WTC11 (cell line): ENCODE data around the gene CDK3. TPM values are rescaled to one million over a fixed set of nuclear protein-coding genes. Genes with fewer than 3 reads are reported as not detected.

Experiments used
- ATAC-seq: fragments of 200-7000 bp; cut with Tn5 transposase; 2 replicates; pipeline ENCODE4 v1.10.0; 2021; ENCODE audit warnings: mild to moderate bottlenecking, moderate library complexity
- CTCF ChIA-PET: fragments of 300-600 bp; sonication (Branson Sonifier 250); formaldehyde crosslinking; loops from one replicate; lab custom pipeline; 2021; ENCODE audit warnings: antibody characterized with exemption; lab: Charles Lee
- POLR2A ChIA-PET: fragments of 350-600 bp; sonication (Branson Sonifier 250); formaldehyde crosslinking; loops from one replicate; lab custom pipeline; 2021; ENCODE audit warnings: antibody characterized with exemption; lab: Charles Lee
- DNase-seq: peaks from one replicate; pipeline ENCODE4 v3.0.0; 2021; ENCODE audit warnings: low spot score
- H3K27ac Mint-ChIP-seq: 2 replicates; pipeline ENCODE4 v1.8.0; 2021; ENCODE audit warnings: mixed read lengths
- H3K27me3 Mint-ChIP-seq: 2 replicates; pipeline ENCODE4 v1.8.0; 2021; ENCODE audit warnings: low read depth, mild to moderate bottlenecking, moderate library complexity, mixed read lengths
- H3K36me3 Mint-ChIP-seq: 2 replicates; pipeline ENCODE4 v1.8.0; 2021; ENCODE audit warnings: mixed read lengths
- H3K4me1 Mint-ChIP-seq: 2 replicates; pipeline ENCODE4 v1.8.0; 2022; ENCODE audit warnings: mixed read lengths
- H3K4me3 Mint-ChIP-seq: 2 replicates; pipeline ENCODE4 v1.8.0; 2021; ENCODE audit warnings: mild to moderate bottlenecking, moderate library complexity, mixed read lengths
- H3K9me3 Mint-ChIP-seq: 2 replicates; pipeline ENCODE4 v1.8.0; 2021; ENCODE audit warnings: mixed read lengths
- FOXJ3 ChIP-seq: sonication (generic); formaldehyde crosslinking; IDR thresholded peaks from 2 replicates; pipeline ENCODE4 v1.9.0; 2021; ENCODE audit warnings: missing genetic modification reagents, mild to moderate bottlenecking, borderline replicate concordance
- FOXK1 ChIP-seq: sonication (generic); formaldehyde crosslinking; IDR thresholded peaks from 2 replicates; pipeline ENCODE4 v1.8.0; 2022; ENCODE audit warnings: mild to moderate bottlenecking, moderate library complexity, missing genetic modification reagents
- GRHL2 ChIP-seq: fragments of 250-450 bp; sonication (Bioruptor Pico); IDR thresholded peaks from 2 replicates; pipeline ENCODE4 v1.8.0; 2022; ENCODE audit warnings: mild to moderate bottlenecking, moderate library complexity; ENCODE audit not compliant: insufficient replicate concordance, severe bottlenecking
- NFYB ChIP-seq: sonication (generic); formaldehyde crosslinking; conservative IDR thresholded peaks from 2 replicates; pipeline ENCODE4 v1.8.0; 2022; ENCODE audit warnings: low read depth, missing genetic modification reagents
- SOX15 ChIP-seq: fragments of 250-450 bp; sonication (Bioruptor Pico); IDR thresholded peaks from 2 replicates; pipeline ENCODE4 v1.9.0; 2021; ENCODE audit warnings: mild to moderate bottlenecking
- TEAD4 ChIP-seq: sonication (generic); formaldehyde crosslinking; IDR thresholded peaks from 2 replicates; pipeline ENCODE4 v1.8.0; 2022; ENCODE audit warnings: mild to moderate bottlenecking, missing genetic modification reagents
- total RNA-seq: library from RNA; stranded (reverse); gene quantifications from 3 replicates; pipeline ENCODE4 v1.2.3, GENCODE V29; 2021
- TF ChIP-seq, protein P1 (sequence below): sonication (generic); formaldehyde crosslinking; conservative IDR thresholded peaks from 2 replicates; pipeline ENCODE4 v1.8.1; 2023; ENCODE audit warnings: mild to moderate bottlenecking, low read depth, missing genetic modification reagents, moderate library complexity
- TF ChIP-seq, protein P2 (sequence below): sonication (generic); formaldehyde crosslinking; IDR thresholded peaks from 2 replicates; pipeline ENCODE4 v1.8.1; 2022; ENCODE audit warnings: low read depth, missing genetic modification reagents, borderline replicate concordance
- TF ChIP-seq, protein P3 (sequence below): fragments of 250-450 bp; sonication (Bioruptor Pico); IDR thresholded peaks from 2 replicates; pipeline ENCODE4 v1.9.0; 2021; ENCODE audit warnings: mild to moderate bottlenecking
- TF ChIP-seq, protein P4 (sequence below): sonication (generic); formaldehyde crosslinking; IDR thresholded peaks from 2 replicates; pipeline ENCODE4 v1.8.1; 2023; ENCODE audit warnings: mild to moderate bottlenecking, missing genetic modification reagents
- TF ChIP-seq, protein P5 (sequence below): sonication (generic); formaldehyde crosslinking; IDR thresholded peaks from 2 replicates; pipeline ENCODE4 v1.8.1; 2023; ENCODE audit warnings: mild to moderate bottlenecking, moderate library complexity, missing genetic modification reagents
- TF ChIP-seq, protein P6 (sequence below): fragments of 250-450 bp; sonication (Bioruptor Pico); conservative IDR thresholded peaks from 2 replicates; pipeline ENCODE4 v1.9.0; 2021; ENCODE audit warnings: mild to moderate bottlenecking
- TF ChIP-seq, protein P7 (sequence below): sonication (generic); formaldehyde crosslinking; IDR thresholded peaks from 2 replicates; pipeline ENCODE4 v1.8.1; 2023; ENCODE audit warnings: mild to moderate bottlenecking, missing genetic modification reagents

CDK3 gene
- total RNA-seq, 1 experiment from 2014 or later = 9.5 TPM

DNA sequence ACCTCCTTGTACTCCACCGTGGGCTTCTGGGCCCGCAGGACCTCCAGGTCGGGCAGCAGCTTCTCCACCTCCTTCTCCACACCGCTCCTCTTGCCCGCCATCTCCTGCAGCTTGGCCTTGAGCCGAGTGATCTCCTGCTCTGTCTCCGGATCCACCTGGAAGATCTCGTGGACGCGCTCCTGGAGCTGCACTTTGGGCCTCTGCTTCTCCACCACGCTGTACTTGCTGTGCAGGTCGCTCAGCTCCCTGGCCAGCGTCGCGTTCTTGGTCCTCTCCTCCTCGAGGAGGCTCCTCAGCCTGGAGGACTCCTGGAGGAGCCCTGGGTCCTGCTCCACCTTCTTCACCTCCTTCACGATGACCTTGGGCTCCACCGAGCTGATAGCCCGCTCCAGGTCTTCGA is 8.8 kb downstream of the CDK3 start (continued):
- TF ChIP-seq, protein P1, sequence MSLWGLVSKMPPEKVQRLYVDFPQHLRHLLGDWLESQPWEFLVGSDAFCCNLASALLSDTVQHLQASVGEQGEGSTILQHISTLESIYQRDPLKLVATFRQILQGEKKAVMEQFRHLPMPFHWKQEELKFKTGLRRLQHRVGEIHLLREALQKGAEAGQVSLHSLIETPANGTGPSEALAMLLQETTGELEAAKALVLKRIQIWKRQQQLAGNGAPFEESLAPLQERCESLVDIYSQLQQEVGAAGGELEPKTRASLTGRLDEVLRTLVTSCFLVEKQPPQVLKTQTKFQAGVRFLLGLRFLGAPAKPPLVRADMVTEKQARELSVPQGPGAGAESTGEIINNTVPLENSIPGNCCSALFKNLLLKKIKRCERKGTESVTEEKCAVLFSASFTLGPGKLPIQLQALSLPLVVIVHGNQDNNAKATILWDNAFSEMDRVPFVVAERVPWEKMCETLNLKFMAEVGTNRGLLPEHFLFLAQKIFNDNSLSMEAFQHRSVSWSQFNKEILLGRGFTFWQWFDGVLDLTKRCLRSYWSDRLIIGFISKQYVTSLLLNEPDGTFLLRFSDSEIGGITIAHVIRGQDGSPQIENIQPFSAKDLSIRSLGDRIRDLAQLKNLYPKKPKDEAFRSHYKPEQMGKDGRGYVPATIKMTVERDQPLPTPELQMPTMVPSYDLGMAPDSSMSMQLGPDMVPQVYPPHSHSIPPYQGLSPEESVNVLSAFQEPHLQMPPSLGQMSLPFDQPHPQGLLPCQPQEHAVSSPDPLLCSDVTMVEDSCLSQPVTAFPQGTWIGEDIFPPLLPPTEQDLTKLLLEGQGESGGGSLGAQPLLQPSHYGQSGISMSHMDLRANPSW (CRISPR knock-in tag) = no peak
- TF ChIP-seq, protein P2, sequence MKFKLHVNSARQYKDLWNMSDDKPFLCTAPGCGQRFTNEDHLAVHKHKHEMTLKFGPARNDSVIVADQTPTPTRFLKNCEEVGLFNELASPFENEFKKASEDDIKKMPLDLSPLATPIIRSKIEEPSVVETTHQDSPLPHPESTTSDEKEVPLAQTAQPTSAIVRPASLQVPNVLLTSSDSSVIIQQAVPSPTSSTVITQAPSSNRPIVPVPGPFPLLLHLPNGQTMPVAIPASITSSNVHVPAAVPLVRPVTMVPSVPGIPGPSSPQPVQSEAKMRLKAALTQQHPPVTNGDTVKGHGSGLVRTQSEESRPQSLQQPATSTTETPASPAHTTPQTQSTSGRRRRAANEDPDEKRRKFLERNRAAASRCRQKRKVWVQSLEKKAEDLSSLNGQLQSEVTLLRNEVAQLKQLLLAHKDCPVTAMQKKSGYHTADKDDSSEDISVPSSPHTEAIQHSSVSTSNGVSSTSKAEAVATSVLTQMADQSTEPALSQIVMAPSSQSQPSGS = no peak
- TF ChIP-seq, protein P3, sequence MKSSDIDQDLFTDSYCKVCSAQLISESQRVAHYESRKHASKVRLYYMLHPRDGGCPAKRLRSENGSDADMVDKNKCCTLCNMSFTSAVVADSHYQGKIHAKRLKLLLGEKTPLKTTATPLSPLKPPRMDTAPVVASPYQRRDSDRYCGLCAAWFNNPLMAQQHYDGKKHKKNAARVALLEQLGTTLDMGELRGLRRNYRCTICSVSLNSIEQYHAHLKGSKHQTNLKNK (CRISPR knock-in tag) = no peak
- TF ChIP-seq, protein P4, sequence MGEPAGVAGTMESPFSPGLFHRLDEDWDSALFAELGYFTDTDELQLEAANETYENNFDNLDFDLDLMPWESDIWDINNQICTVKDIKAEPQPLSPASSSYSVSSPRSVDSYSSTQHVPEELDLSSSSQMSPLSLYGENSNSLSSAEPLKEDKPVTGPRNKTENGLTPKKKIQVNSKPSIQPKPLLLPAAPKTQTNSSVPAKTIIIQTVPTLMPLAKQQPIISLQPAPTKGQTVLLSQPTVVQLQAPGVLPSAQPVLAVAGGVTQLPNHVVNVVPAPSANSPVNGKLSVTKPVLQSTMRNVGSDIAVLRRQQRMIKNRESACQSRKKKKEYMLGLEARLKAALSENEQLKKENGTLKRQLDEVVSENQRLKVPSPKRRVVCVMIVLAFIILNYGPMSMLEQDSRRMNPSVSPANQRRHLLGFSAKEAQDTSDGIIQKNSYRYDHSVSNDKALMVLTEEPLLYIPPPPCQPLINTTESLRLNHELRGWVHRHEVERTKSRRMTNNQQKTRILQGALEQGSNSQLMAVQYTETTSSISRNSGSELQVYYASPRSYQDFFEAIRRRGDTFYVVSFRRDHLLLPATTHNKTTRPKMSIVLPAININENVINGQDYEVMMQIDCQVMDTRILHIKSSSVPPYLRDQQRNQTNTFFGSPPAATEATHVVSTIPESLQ = no peak
- no peak for TF ChIP-seq NFYB (CRISPR knock-in tag)
- TF ChIP-seq, protein P5, sequence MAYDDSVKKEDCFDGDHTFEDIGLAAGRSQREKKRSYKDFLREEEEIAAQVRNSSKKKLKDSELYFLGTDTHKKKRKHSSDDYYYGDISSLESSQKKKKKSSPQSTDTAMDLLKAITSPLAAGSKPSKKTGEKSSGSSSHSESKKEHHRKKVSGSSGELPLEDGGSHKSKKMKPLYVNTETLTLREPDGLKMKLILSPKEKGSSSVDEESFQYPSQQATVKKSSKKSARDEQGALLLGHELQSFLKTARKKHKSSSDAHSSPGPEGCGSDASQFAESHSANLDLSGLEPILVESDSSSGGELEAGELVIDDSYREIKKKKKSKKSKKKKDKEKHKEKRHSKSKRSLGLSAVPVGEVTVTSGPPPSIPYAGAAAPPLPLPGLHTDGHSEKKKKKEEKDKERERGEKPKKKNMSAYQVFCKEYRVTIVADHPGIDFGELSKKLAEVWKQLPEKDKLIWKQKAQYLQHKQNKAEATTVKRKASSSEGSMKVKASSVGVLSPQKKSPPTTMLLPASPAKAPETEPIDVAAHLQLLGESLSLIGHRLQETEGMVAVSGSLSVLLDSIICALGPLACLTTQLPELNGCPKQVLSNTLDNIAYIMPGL (CRISPR knock-in tag) = no peak

DNA sequence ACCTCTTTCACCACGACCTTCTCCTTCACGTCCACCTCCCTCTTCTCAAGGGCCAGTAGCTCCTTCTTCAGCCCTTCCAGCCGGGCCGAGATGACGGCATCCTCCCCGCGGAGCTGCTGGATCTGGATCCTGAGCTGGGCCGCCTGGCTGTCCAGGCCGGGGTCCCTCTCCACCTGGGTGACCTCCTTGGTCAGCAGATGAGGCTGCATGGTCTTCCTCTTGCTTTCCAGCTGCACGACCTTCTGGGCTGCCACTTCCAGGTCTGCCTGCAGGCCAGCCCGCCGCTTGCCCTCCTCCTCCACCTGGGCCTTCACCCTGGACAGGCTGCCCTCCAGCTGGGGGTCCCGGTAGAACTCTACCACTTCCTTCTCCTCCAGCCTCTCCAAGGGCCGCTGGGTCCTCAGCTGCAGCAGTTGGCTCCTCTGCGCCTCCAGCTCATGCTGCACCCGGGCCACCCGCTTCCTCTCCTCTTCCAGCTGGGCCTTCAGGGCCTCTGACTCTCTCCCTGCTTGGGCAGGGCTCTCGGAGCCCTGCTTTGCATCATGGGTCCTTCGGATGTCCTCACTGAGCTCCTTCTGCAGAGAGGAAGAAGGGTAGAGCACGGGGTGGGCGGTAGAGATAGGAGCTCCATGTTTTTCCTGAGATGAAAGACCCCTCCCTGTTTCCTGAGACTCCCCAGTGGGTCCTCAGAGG is 9.5 kb downstream of the CDK3 start:
- Mint-ChIP-seq H3K36me3 (no peaks in the 10 kb centered on the region), H3K27ac (no peak overlapping the region), H3K9me3 (peaks cover 6% of the 10 kb centered on the region; the same call in 1 of the 2 replicates), H3K4me3 (no peak overlapping the region), H3K4me1 (0 out of 2 replicates have a peak, but pooled peaks cover 2% of the 10 kb centered on the region), H3K27me3 (no peaks in the 10 kb centered on the region)
- DNase-seq (no peak), ATAC-seq (no peak)
- ChIA-PET POLR2A (interaction anchor here (0.7 kb wide), 1 partner anchor 224 kb away, joined by 3 read pairs; no protein-coding TSS in a partner anchor), CTCF (interaction anchor here (1.0 to 7.6 kb wide), 7 partner anchors 11 to 270 kb away, joined by 3 to 112 read pairs (median 7); partner anchors contain the start of genes CDK3 and MRPL38)
- TF ChIP-seq TEAD4 (CRISPR knock-in tag) (no peak), GRHL2 (CRISPR knock-in tag) (no peak), FOXJ3 (CRISPR knock-in tag) (no peak), SOX15 (CRISPR knock-in tag) (no peak), FOXK1 (CRISPR knock-in tag) (no peak)
- TF ChIP-seq, protein P6, sequence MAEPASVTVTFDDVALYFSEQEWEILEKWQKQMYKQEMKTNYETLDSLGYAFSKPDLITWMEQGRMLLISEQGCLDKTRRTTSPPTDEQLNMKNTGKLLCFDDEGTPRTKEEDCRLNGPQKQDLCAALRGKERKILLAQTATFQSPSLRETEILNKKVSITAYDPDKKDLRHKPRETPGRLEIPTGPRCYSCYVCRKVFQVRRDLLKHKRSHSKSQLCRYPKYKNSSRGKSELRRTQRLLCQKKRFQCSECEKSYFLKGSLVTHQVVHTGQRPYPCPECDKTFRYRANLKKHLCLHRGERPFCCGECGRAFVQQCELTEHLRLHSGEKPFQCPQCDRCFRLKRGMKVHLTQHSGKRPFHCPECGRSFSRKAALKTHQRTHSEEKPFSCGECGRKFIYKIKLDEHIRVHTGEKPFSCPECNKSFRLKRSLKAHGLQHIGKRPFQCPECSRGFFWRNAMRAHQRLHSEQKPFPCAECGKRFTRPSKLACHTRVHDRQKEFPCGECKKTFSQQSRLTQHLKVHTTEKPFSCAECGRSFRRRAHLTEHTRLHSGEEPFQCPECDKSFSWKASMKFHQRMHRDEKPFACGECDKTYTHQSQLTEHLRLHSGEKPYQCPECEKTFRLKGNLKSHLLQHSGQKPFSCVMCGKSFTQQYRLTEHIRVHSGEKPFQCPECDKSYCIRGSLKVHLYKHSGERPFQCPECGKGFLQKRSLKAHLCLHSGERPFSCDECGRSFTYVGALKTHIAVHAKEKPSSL (CRISPR knock-in tag) = no peak
- TF ChIP-seq, protein P7, sequence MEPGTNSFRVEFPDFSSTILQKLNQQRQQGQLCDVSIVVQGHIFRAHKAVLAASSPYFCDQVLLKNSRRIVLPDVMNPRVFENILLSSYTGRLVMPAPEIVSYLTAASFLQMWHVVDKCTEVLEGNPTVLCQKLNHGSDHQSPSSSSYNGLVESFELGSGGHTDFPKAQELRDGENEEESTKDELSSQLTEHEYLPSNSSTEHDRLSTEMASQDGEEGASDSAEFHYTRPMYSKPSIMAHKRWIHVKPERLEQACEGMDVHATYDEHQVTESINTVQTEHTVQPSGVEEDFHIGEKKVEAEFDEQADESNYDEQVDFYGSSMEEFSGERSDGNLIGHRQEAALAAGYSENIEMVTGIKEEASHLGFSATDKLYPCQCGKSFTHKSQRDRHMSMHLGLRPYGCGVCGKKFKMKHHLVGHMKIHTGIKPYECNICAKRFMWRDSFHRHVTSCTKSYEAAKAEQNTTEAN (CRISPR knock-in tag) = no peak
- TF ChIP-seq, protein P2 = no peak
